Progenitor cell of endocrine pancreas (in vitro differentiated cells): ENCODE data around the gene GRIP1. TPM values are rescaled to one million over a fixed set of nuclear protein-coding genes. Genes with fewer than 3 reads are reported as not detected.

ENCODE experiments used
- DNase-seq: peaks from one replicate; pipeline ENCODE4 v3.0.0; 2021; ENCODE audit warnings: low spot score; ENCODE audit not compliant: unreplicated experiment
- H3K27ac Mint-ChIP-seq: 2 replicates; pipeline ENCODE4 v1.8.0; 2021; ENCODE audit warnings: mild to moderate bottlenecking, moderate library complexity, mixed read lengths
- H3K27me3 Mint-ChIP-seq: 2 replicates; pipeline ENCODE4 v1.8.0; 2021; ENCODE audit warnings: mixed read lengths
- H3K36me3 Mint-ChIP-seq: 2 replicates; pipeline ENCODE4 v1.8.0; 2022; ENCODE audit warnings: mixed read lengths; ENCODE audit not compliant: insufficient read depth
- H3K4me1 Mint-ChIP-seq: 2 replicates; pipeline ENCODE4 v1.8.0; 2021; ENCODE audit warnings: low read depth, mixed read lengths
- H3K4me3 Mint-ChIP-seq: 2 replicates; pipeline ENCODE4 v1.8.0; 2021; ENCODE audit warnings: low read depth, mild to moderate bottlenecking, moderate library complexity, mixed read lengths
- H3K9me3 Mint-ChIP-seq: 2 replicates; pipeline ENCODE4 v1.8.0; 2021; ENCODE audit warnings: low read depth, mixed read lengths
- total RNA-seq: library from RNA; stranded (reverse); gene quantifications from 2 replicates; pipeline ENCODE4 v1.2.1, GENCODE V29; 2021
- TF ChIP-seq, protein P1 (sequence below): fragments of 200-600 bp; sonication (generic); IDR thresholded peaks from one replicate; pipeline ENCODE4 v1.5.0; 2021; ENCODE audit warnings: antibody characterized with exemption, mild to moderate bottlenecking; ENCODE audit not compliant: unreplicated experiment

GRIP1 gene
- total RNA-seq, 1 donor from 2014 or later, result 41.3 TPM

DNA sequence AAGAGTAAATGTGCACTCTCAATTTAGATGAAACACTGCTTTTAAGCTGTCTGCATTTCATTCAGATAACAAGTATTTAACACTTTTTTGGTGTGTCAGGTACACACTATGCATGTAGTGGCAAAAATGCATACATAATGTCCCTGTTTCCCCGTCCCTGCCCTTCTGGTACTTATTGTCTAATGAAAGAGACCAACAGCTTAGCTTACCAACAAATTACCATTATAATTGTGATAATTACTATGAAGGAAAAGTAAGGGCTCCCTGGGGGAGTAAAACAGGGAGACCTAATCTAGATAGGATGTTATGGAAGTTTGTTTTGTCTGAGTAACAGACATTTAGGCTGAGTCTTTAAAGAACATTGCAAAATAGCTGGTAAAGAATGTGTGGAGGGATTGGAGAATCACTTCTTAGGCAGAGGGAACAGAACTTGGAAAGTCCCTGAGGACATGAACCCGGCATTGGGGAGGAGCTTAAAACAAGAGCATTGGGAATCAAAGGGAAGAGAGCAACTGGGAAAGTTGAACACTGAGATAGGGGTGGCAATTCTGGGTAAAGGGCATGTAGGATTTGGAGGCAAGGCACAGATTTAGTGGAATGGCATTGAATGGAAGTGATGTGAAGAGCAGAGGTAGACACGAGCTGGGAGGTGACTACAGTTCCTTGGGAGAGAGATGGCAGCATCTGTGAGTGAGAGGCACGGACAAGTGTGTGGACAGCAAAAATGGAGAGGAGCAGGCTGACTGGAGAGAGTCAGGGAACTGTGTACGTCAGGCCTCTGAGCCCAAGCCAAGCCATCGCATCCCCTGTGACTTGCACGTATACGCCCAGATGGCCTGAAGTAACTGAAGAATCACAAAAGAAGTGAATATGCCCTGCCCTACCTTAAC lies 181.6 kb downstream of the GRIP1 start:
- Mint-ChIP-seq H3K4me1 (peaks cover 12% of the 10 kb centered on the region), H3K36me3 (no peaks in the 10 kb centered on the region), H3K27me3 (peaks cover 4% of the 10 kb centered on the region), H3K27ac (no peak overlapping the region), H3K4me3 (no peak overlapping the region), H3K9me3 (no peaks in the 10 kb centered on the region)
- no peak for DNase-seq
- TF ChIP-seq, protein P1, sequence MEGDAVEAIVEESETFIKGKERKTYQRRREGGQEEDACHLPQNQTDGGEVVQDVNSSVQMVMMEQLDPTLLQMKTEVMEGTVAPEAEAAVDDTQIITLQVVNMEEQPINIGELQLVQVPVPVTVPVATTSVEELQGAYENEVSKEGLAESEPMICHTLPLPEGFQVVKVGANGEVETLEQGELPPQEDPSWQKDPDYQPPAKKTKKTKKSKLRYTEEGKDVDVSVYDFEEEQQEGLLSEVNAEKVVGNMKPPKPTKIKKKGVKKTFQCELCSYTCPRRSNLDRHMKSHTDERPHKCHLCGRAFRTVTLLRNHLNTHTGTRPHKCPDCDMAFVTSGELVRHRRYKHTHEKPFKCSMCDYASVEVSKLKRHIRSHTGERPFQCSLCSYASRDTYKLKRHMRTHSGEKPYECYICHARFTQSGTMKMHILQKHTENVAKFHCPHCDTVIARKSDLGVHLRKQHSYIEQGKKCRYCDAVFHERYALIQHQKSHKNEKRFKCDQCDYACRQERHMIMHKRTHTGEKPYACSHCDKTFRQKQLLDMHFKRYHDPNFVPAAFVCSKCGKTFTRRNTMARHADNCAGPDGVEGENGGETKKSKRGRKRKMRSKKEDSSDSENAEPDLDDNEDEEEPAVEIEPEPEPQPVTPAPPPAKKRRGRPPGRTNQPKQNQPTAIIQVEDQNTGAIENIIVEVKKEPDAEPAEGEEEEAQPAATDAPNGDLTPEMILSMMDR, result no peak

DNA sequence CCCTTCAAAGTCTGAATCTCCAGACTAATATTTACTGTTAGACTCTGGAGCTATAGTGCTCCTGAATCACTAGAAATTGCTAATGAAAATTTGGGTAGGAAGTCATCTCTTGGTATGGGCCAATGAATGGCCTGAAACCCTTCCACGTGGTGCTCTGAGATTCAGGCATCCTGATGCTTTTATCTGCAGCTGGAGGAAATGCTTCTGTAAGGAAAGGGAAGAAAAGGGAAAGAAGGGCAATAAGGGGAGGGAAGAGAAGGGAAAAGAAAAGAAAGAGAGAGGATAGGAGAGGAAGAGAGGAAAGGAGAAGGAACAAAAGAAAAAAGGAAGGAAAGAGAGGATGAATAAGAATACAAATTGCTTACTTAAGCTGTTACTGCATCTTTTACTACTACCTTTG lies 182.3 kb downstream of the GRIP1 start:
- Mint-ChIP-seq H3K4me3 (no peak overlapping the region), H3K27me3 (peaks cover 4% of the 10 kb centered on the region), H3K4me1 (peaks cover 12% of the 10 kb centered on the region), H3K36me3 (peaks cover 1% of the 10 kb centered on the region), H3K27ac (no peak overlapping the region), H3K9me3 (no peaks in the 10 kb centered on the region)
- TF ChIP-seq, protein P1, result no peak
- no peak for DNase-seq

DNA sequence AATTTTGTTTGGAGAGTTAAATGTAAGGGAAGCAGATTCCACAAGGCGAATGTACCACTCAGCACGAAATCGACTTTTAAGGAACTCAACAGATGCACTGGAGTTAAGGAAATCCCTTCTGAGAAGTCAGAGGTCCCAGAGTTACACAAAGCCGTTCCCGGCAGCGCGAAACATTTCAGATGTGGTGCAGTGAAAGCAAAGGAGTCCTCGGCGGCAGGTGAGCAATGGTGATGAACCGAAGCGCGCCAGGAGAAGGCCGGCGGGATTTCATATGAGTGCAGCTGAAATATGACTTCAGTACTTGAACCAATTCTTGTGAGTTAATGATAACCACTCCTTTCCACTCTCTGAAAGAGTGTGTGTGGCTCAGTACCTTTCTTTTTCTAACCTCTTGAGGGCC lies 183.2 kb downstream of the GRIP1 start:
- DNase-seq, result no peak
- Mint-ChIP-seq H3K4me3 (no peak overlapping the region), H3K36me3 (peaks cover 1% of the 10 kb centered on the region), H3K27ac (no peak overlapping the region), H3K4me1 (peaks cover 5% of the 10 kb centered on the region), H3K9me3 (peaks cover 1% of the 10 kb centered on the region), H3K27me3 (peaks cover 4% of the 10 kb centered on the region)
- TF ChIP-seq, protein P1, result no peak

DNA sequence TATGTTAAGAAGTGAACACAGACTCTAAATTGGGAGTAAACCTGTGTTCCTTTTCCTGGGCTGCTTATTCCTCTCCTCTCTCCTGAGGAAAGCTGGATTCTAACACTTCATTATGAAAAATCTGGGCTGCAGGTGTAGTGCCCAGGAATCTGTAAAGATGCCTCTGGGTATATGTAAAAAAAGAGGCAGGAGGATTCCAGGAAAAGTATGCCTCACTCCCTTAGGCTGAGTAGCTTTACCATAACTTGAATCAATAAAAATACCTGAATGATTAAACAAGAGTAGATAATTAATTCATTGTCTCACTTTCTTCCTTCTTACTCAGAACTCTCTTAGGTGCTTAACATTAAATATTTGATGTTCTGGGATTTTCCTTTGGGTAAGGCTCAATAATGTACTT lies 185.1 kb downstream of the GRIP1 start:
- H3K4me3 Mint-ChIP-seq, result no peak overlapping the region
- DNase-seq, result no peak
- TF ChIP-seq, protein P1, result no peak
- H3K9me3 Mint-ChIP-seq, result peaks cover 12% of the 10 kb centered on the region
- no peak overlapping the region for H3K27ac Mint-ChIP-seq
- H3K36me3 Mint-ChIP-seq, result peaks cover 3% of the 10 kb centered on the region
- H3K27me3 Mint-ChIP-seq, result peaks cover 4% of the 10 kb centered on the region
- H3K4me1 Mint-ChIP-seq, result peaks cover 2% of the 10 kb centered on the region

DNA sequence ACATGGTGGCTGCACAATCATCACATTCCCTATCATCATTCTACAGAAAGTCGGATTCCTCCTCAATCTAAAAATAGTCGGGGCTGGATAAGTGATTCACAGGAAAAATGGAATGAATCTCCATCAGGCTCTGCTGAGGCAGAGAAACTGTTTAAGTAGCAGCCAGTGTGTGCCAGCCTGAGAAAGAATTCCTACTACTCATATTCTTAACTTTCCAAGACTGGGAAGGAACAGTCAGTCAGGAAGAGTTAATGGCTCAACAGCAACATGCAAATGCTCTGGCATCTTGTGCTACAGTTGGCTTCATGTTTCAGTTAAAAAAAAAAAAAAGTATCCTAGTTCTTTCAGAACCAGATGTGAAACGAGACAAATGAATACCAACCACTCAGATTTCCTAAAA lies 187.0 kb downstream of the GRIP1 start:
- no peak overlapping the region for H3K4me3 Mint-ChIP-seq
- no peak for DNase-seq
- H3K27me3 Mint-ChIP-seq, result no peaks in the 10 kb centered on the region
- H3K27ac Mint-ChIP-seq, result no peak overlapping the region
- peaks cover 12% of the 10 kb centered on the region for H3K9me3 Mint-ChIP-seq
- TF ChIP-seq, protein P1, result no peak
- peaks cover 3% of the 10 kb centered on the region for H3K36me3 Mint-ChIP-seq
- peaks cover 2% of the 10 kb centered on the region for H3K4me1 Mint-ChIP-seq
